ENCODE results near the gene MBNL2.

MBNL2 gene

GRCh38 chr13:97255515-97256021, 33.4 kb downstream of the MBNL2 start:
- no peak for DNase-seq

GRCh38 chr13:97256343-97256783, 34.2 kb downstream of the MBNL2 start:
- DNase-seq = no peak

- DNase-seq = no peak
Observed at GRCh38 chr13:97257228-97257755, 35.2 kb downstream of the MBNL2 start.

- peak; percentile 33 to 37 for DNase-seq
Observed at GRCh38 chr13:97257800-97258799, 36.0 kb downstream of the MBNL2 start.

GRCh38 chr13:97258801-97259200, 36.7 kb downstream of the MBNL2 start:
- DNase-seq = no peak

GRCh38 chr13:97259410-97259797, 37.3 kb downstream of the MBNL2 start:
- no peak for DNase-seq

- no peak for DNase-seq
Observed at GRCh38 chr13:97259798-97260714, 37.9 kb downstream of the MBNL2 start.

- DNase-seq = peak in 1 of 2 experiments; percentile 44
Observed at GRCh38 chr13:97261254-97262005, 39.3 kb downstream of the MBNL2 start.

GRCh38 chr13:97262058-97262457, 39.9 kb downstream of the MBNL2 start:
- DNase-seq = peak in 1 of 2 experiments; percentile 32

- no peak for DNase-seq
Observed at GRCh38 chr13:97263160-97263559, 41.0 kb downstream of the MBNL2 start.

- DNase-seq = no peak
Observed at GRCh38 chr13:97264663-97265062, 42.5 kb downstream of the MBNL2 start.

GRCh38 chr13:97266332-97266731, 44.2 kb downstream of the MBNL2 start:
- no peak for DNase-seq

- no peak for DNase-seq
Observed at GRCh38 chr13:97266772-97267417, 44.8 kb downstream of the MBNL2 start.

- no peak for DNase-seq
Observed at GRCh38 chr13:97267418-97268059, 45.4 kb downstream of the MBNL2 start.

GRCh38 chr13:97268772-97269171, 46.6 kb downstream of the MBNL2 start:
- DNase-seq = no peak

- no peak for DNase-seq
Observed at GRCh38 chr13:97269603-97270002, 47.5 kb downstream of the MBNL2 start.

GRCh38 chr13:97272526-97272925, 50.4 kb downstream of the MBNL2 start:
- no peak for DNase-seq

- DNase-seq = no peak
Observed at GRCh38 chr13:97273341-97273831, 51.3 kb downstream of the MBNL2 start.

GRCh38 chr13:97274829-97275649, 52.9 kb downstream of the MBNL2 start:
- no peak for DNase-seq
